Thoracic aorta (tissue), 2 donors: ENCODE measurements around the gene MLLT6. TPM values are rescaled to one million over a fixed set of nuclear protein-coding genes. Genes with fewer than 3 reads are reported as not detected.

Experiments used
- ATAC-seq: fragments of 150-250 bp; one replicate; pipeline ENCODE4 v1.8.0; 2017; ENCODE audit warnings: low read depth; ENCODE audit not compliant: insufficient number of reproducible peaks, low FRiP score
- DNase-seq: peaks from one replicate; pipeline ENCODE4 v3.0.0-alpha.2; 2020; ENCODE audit warnings: low spot score
- H3K27ac ChIP-seq, 2 donors: fragments of 200-600 bp; sonication (generic); 1 replicate in 1 of 2; 2 replicates in 1 of 2; pipeline ENCODE4 v1.5.1; 2016; ENCODE audit warnings: mild to moderate bottlenecking in 2 of 2, moderate library complexity in 2 of 2
- H3K27me3 ChIP-seq: fragments of 200-600 bp; sonication (generic); replicated peaks from 2 replicates; pipeline ENCODE4 v1.6.0; 2016; ENCODE audit warnings: mild to moderate bottlenecking; ENCODE audit not compliant: insufficient read depth
- H3K36me3 ChIP-seq: fragments of 200-600 bp; sonication (generic); one replicate; pipeline ENCODE4 v1.5.1; 2016
- H3K4me1 ChIP-seq, 2 donors: fragments of 200-600 bp; sonication (generic); 1 replicate in 1 of 2; 2 replicates in 1 of 2; pipeline versions ENCODE4 v1.5.1 to v1.6.0; 2016; ENCODE audit warnings: low read depth in 2 of 2, mild to moderate bottlenecking in 1 of 2; ENCODE audit not compliant: control insufficient read depth in 1 of 2
- H3K4me3 ChIP-seq: fragments of 200-600 bp; sonication (generic); 2 replicates; pipeline ENCODE4 v1.5.1; 2016; ENCODE audit warnings: mild to moderate bottlenecking
- H3K9me3 ChIP-seq: fragments of 200-600 bp; sonication (generic); 2 replicates; pipeline ENCODE4 v1.5.1; 2016
- CTCF ChIP-seq: fragments of 200-600 bp; sonication (generic); IDR thresholded peaks from one replicate; pipeline ENCODE4 v1.5.1; 2019; ENCODE audit warnings: antibody characterized with exemption
- total RNA-seq, 2 donors: library from RNA; depleted of rRNA; stranded (reverse); fragments of >200 nt; gene quantifications; one replicate each; pipeline versions ENCODE4 v1.1.0 to v1.2.3, GENCODE V29; 2016

The MLLT6 gene
- total RNA-seq, 2 donors from 2014 or later, result 113 to 201 TPM

GRCh38 chr17:38731526-38732294 is 26.6 kb downstream of the MLLT6 start:
- peaks cover 15 to 42% of the 10 kb centered on the region in 2 donors for H3K4me1 ChIP-seq
- no peaks in the 10 kb centered on the region for H3K27me3 ChIP-seq
- no peak for ATAC-seq
- H3K4me3 ChIP-seq, result peak overlapping the region; percentile 89
- no peak for DNase-seq
- no peak for TF ChIP-seq CTCF
- H3K36me3 ChIP-seq, result peaks cover 8% of the 10 kb centered on the region
- H3K27ac ChIP-seq, result peak overlapping the region; percentile 87 to 89
- H3K9me3 ChIP-seq, result no peaks in the 10 kb centered on the region

GRCh38 chr17:38732376-38733281 is 27.6 kb downstream of the MLLT6 start:
- Histone ChIP-seq H3K4me3 (no peak overlapping the region), H3K27ac (peak overlapping the region; percentile 87 to 89), H3K4me1 (peaks cover 15 to 42% of the 10 kb centered on the region in 2 donors), H3K36me3 (peaks cover 16% of the 10 kb centered on the region), H3K9me3 (no peaks in the 10 kb centered on the region), H3K27me3 (no peaks in the 10 kb centered on the region)
- DNase-seq (no peak), ATAC-seq (no peak)
- no peak for TF ChIP-seq CTCF

GRCh38 chr17:38733282-38733981 is 28.4 kb downstream of the MLLT6 start:
- no peaks in the 10 kb centered on the region for H3K27me3 ChIP-seq
- peaks cover 21% of the 10 kb centered on the region for H3K36me3 ChIP-seq
- no peak overlapping the region for H3K4me3 ChIP-seq
- ATAC-seq (no peak), DNase-seq (no peak)
- H3K4me1 ChIP-seq, result peaks cover 15 to 42% of the 10 kb centered on the region in 2 donors
- no peaks in the 10 kb centered on the region for H3K9me3 ChIP-seq
- no peak for TF ChIP-seq CTCF
- H3K27ac ChIP-seq, result peak overlapping the region in 1 of 2 donors; percentile 28

- no peaks in the 10 kb centered on the region for H3K27me3 ChIP-seq
- no peak overlapping the region for H3K4me3 ChIP-seq
- no peak for DNase-seq
- peak overlapping the region in 1 of 2 donors; percentile 22 for H3K27ac ChIP-seq
- H3K4me1 ChIP-seq, result peaks cover 15 to 40% of the 10 kb centered on the region in 2 donors
- no peaks in the 10 kb centered on the region for H3K9me3 ChIP-seq
- no peak for ATAC-seq
- TF ChIP-seq CTCF, result no peak
- peaks cover 29% of the 10 kb centered on the region for H3K36me3 ChIP-seq
Observed at GRCh38 chr17:38733982-38734973, 29.2 kb downstream of the MLLT6 start.
